Mesothelial cell of epicardium (in vitro differentiated cells): ENCODE data around the gene DEPDC1B. TPM values are rescaled to one million over a fixed set of nuclear protein-coding genes. Genes with fewer than 3 reads are reported as not detected.

Source experiments
- DNase-seq, 2 experiments: peaks; one replicate each; pipeline ENCODE4 v3.0.0; 2021; ENCODE audit warnings: low spot score in 2 of 2; ENCODE audit not compliant: unreplicated experiment in 2 of 2
- H3K27ac Mint-ChIP-seq: 2 replicates; pipeline ENCODE4 v1.8.0; 2021; ENCODE audit warnings: mixed read lengths
- H3K27me3 Mint-ChIP-seq: 2 replicates; pipeline ENCODE4 v1.8.0; 2021; ENCODE audit warnings: low read depth, mixed read lengths
- H3K36me3 Mint-ChIP-seq: 2 replicates; pipeline ENCODE4 v1.8.0; 2021; ENCODE audit warnings: mixed read lengths
- H3K4me1 Mint-ChIP-seq: 2 replicates; pipeline ENCODE4 v1.8.0; 2021; ENCODE audit warnings: mixed read lengths
- H3K4me3 Mint-ChIP-seq: 2 replicates; pipeline ENCODE4 v1.8.0; 2021; ENCODE audit warnings: mild to moderate bottlenecking, moderate library complexity, mixed read lengths
- H3K9me3 Mint-ChIP-seq: 2 replicates; pipeline ENCODE4 v1.8.0; 2021; ENCODE audit warnings: mixed read lengths
- CTCF ChIP-seq: fragments of 200-600 bp; sonication (generic); IDR thresholded peaks from one replicate; pipeline ENCODE4 v1.5.0; 2021; ENCODE audit warnings: antibody characterized with exemption; ENCODE audit not compliant: unreplicated experiment
- total RNA-seq: library from RNA; stranded (reverse); gene quantifications from 3 replicates; pipeline ENCODE4 v1.2.1, GENCODE V29; 2021

DEPDC1B gene
- total RNA-seq, 1 donor from 2014 or later, result 17.0 TPM

GRCh38 chr5:60649288-60649917 is 50.6 kb downstream of the DEPDC1B start:
- Mint-ChIP-seq H3K9me3 (peaks cover 16% of the 10 kb centered on the region), H3K27ac (no peak overlapping the region), H3K36me3 (peaks cover 17% of the 10 kb centered on the region), H3K4me3 (no peak overlapping the region), H3K4me1 (peaks cover 7% of the 10 kb centered on the region), H3K27me3 (no peaks in the 10 kb centered on the region)
- TF ChIP-seq CTCF, result peak; percentile 75
- DNase-seq, result no peak

GRCh38 chr5:60648175-60648574 is 51.8 kb downstream of the DEPDC1B start:
- Mint-ChIP-seq H3K27ac (no peak overlapping the region), H3K4me1 (peaks cover 7% of the 10 kb centered on the region), H3K36me3 (peaks cover 16% of the 10 kb centered on the region), H3K9me3 (peaks cover 4% of the 10 kb centered on the region), H3K27me3 (no peaks in the 10 kb centered on the region), H3K4me3 (no peak overlapping the region)
- DNase-seq, result no peak
- no peak for TF ChIP-seq CTCF

GRCh38 chr5:60640901-60641300 is 59.1 kb downstream of the DEPDC1B start:
- Mint-ChIP-seq H3K4me3 (no peak overlapping the region), H3K4me1 (peaks cover 3% of the 10 kb centered on the region), H3K36me3 (peaks cover 52% of the 10 kb centered on the region), H3K9me3 (no peaks in the 10 kb centered on the region), H3K27ac (no peak overlapping the region), H3K27me3 (peaks cover 4% of the 10 kb centered on the region)
- TF ChIP-seq CTCF, result no peak
- DNase-seq, result no peak

GRCh38 chr5:60639544-60639943 is 60.4 kb downstream of the DEPDC1B start:
- H3K4me1 Mint-ChIP-seq, result peaks cover 3% of the 10 kb centered on the region
- DNase-seq, result no peak
- no peak for TF ChIP-seq CTCF
- H3K4me3 Mint-ChIP-seq, result no peak overlapping the region
- peaks cover 56% of the 10 kb centered on the region for H3K36me3 Mint-ChIP-seq
- no peaks in the 10 kb centered on the region for H3K9me3 Mint-ChIP-seq
- H3K27ac Mint-ChIP-seq, result no peak overlapping the region
- peaks cover 4% of the 10 kb centered on the region for H3K27me3 Mint-ChIP-seq

- H3K9me3 Mint-ChIP-seq, result no peaks in the 10 kb centered on the region
- no peak for DNase-seq
These were observed 61.7 kb downstream of the DEPDC1B start for GRCh38 chr5:60638300-60638699.

More at GRCh38 chr5:60638300-60638699, 61.7 kb downstream of the DEPDC1B start:
- peaks cover 4% of the 10 kb centered on the region for H3K27me3 Mint-ChIP-seq
- H3K4me1 Mint-ChIP-seq, result peaks cover 7% of the 10 kb centered on the region
- TF ChIP-seq CTCF, result no peak
- H3K4me3 Mint-ChIP-seq, result no peak overlapping the region
- H3K27ac Mint-ChIP-seq, result no peak overlapping the region
- H3K36me3 Mint-ChIP-seq, result peaks cover 49% of the 10 kb centered on the region
